Uterus (tissue), 2 donors: ENCODE data around the gene CIC.
A peak's percentile ranks its signal among the peaks of the same experiment; 100 is the strongest.

Experiments used
- CTCF ChIP-seq, 4 experiments: fragments of 200-600 bp in 2 of 4; fragments of 450-650 bp in 2 of 4; sonication (generic) in 2 of 4; IDR thresholded peaks; one replicate each; pipeline ENCODE4 v1.5.1; 2016 to 2019; ENCODE audit warnings: antibody characterized with exemption in 4 of 4, mild to moderate bottlenecking in 2 of 4, moderate library complexity in 1 of 4
- POLR2A ChIP-seq, 2 donors: fragments of 450-650 bp; IDR thresholded peaks; one replicate each; pipeline ENCODE4 v1.6.1; 2016; ENCODE audit warnings: antibody characterized with exemption in 2 of 2, mild to moderate bottlenecking in 1 of 2, moderate library complexity in 1 of 2

- TF ChIP-seq CTCF (IDR thresholded peaks at IDR 0.05) (peak; percentile 89 to 98 (median 92)), POLR2A (IDR thresholded peaks at IDR 0.05) (peak in 1 of 2 donors; percentile 8)
Measured at GRCh38 chr19:42295831-42296525, 26.9 kb downstream of the CIC start.
